ENCODE results near the gene ADAMTS2.

The ADAMTS2 gene

DNA sequence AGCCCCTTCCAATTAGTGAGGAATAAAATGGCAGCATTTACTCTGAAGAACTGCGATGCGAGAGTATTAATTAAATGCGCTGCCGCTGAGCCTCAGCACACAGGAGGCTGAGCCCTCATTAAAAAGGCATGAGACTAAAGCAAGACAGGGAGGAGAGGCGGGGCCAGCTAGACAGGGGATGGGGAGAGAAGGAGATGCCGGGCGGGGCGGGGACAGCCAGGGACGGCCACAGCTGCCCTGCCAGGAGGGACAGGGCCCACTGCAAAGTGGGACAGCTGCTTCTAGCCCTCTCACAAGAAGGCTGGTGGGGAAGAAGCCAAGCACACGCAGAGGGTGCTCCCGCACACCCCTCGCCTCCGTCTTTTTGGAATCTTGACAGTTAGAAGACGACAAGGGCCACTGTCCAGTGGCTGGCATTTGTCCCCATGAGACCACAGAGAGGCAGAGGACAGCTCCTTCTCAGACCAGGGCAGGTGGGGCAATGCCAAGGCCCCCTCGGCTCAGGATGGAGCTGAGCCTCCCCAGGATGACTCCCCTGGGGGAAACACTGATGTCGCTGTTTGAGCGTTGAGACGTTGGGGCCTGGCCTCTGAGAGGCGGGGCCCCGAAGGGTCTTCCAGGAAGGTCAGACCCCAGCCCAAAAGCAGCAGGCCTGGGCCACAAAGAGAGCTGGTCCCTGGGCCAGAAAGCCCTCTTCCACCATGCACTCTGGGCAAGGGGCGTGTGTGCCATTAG, 26.9 kb downstream of the ADAMTS2 start:
- H2BK120ac ChIP-seq (ENCODE audit: insufficient read depth, low read length, poor library complexity) = no peak overlapping the region
- no peak overlapping the region for H3K27ac ChIP-seq (ENCODE audit: low read depth, low read length)
- no peaks in the 10 kb centered on the region for H3K79me2 ChIP-seq (ENCODE audit: control insufficient read depth, insufficient read depth, low read length, poor library complexity)
- H3K9me3 ChIP-seq (ENCODE audit: insufficient read depth, low read depth, low read length) = peaks cover 7% of the 10 kb centered on the region
- peak in 1 of 2 donors; percentile 6 for DNase-seq
- no peak overlapping the region for H2AFZ ChIP-seq (ENCODE audit: insufficient read depth, low read length, poor library complexity)
- peaks cover 6% of the 10 kb centered on the region in 2 experiments for H3K4me1 ChIP-seq (ENCODE audit: control insufficient read depth in 1 of 2, insufficient read depth in 2 of 2, low read length in 2 of 2)
- H3K4ac ChIP-seq (ENCODE audit: low read depth, low read length) = no peak overlapping the region
- no peak overlapping the region for H3K18ac ChIP-seq (ENCODE audit: low read length)
- no peak overlapping the region for H3K4me2 ChIP-seq (ENCODE audit: low read length)
- no peak overlapping the region for H2BK5ac ChIP-seq (ENCODE audit: low read depth, low read length, poor library complexity)
- no peak overlapping the region for H3K4me3 ChIP-seq (ENCODE audit: low read depth, low read length)
- no peak overlapping the region for H2AK5ac ChIP-seq (ENCODE audit: low read length)
- no peak overlapping the region for H3K14ac ChIP-seq (ENCODE audit: low read length)
- H3K27me3 ChIP-seq (ENCODE audit: insufficient read depth, low read length) = no peaks in the 10 kb centered on the region
- H4K12ac ChIP-seq (ENCODE audit: low read depth, low read length) = no peak overlapping the region
- H2BK12ac ChIP-seq (ENCODE audit: low read length) = no peak overlapping the region
- WGBS (ENCODE audit: extremely low coverage, insufficient coverage, insufficient read length) = no CpG with 5 or more reads among the region's 21 CpGs
- H3K23ac ChIP-seq (ENCODE audit: low read length) = no peak overlapping the region
- H3K36me3 ChIP-seq (ENCODE audit: control insufficient read depth in 1 of 2, insufficient read depth in 2 of 2, low read length in 2 of 2) = peaks cover 0 to 2% of the 10 kb centered on the region in 2 experiments
- H3K9ac ChIP-seq (ENCODE audit: low read length) = no peak overlapping the region
- H3K79me1 ChIP-seq (ENCODE audit: low read length) = no peaks in the 10 kb centered on the region
- no peak overlapping the region for H4K8ac ChIP-seq (ENCODE audit: low read depth, low read length)
- H4K91ac ChIP-seq (ENCODE audit: low read depth, low read length) = no peak overlapping the region

- Histone ChIP-seq H2BK12ac (ENCODE audit: low read length) (no peak overlapping the region), H3K4me3 (ENCODE audit: low read depth, low read length) (no peak overlapping the region), H4K12ac (ENCODE audit: low read depth, low read length) (no peak overlapping the region), H3K9ac (ENCODE audit: low read length) (no peak overlapping the region), H4K8ac (ENCODE audit: low read depth, low read length) (no peak overlapping the region), H3K36me3 (ENCODE audit: control insufficient read depth in 1 of 2, insufficient read depth in 2 of 2, low read length in 2 of 2) (peaks cover 0 to 2% of the 10 kb centered on the region in 2 experiments), H3K9me3 (ENCODE audit: insufficient read depth, low read depth, low read length) (peaks cover 8% of the 10 kb centered on the region), H3K4me1 (ENCODE audit: control insufficient read depth in 1 of 2, insufficient read depth in 2 of 2, low read length in 2 of 2) (peaks cover 6% of the 10 kb centered on the region in 2 experiments), H2BK5ac (ENCODE audit: low read depth, low read length, poor library complexity) (no peak overlapping the region), H2AK5ac (ENCODE audit: low read length) (no peak overlapping the region), H3K4me2 (ENCODE audit: low read length) (no peak overlapping the region), H3K27ac (ENCODE audit: low read depth, low read length) (no peak overlapping the region), H4K91ac (ENCODE audit: low read depth, low read length) (no peak overlapping the region), H2BK120ac (ENCODE audit: insufficient read depth, low read length, poor library complexity) (no peak overlapping the region), H2AFZ (ENCODE audit: insufficient read depth, low read length, poor library complexity) (no peak overlapping the region), H3K23ac (ENCODE audit: low read length) (no peak overlapping the region), H3K79me1 (ENCODE audit: low read length) (no peaks in the 10 kb centered on the region), H3K18ac (ENCODE audit: low read length) (no peak overlapping the region), H3K27me3 (ENCODE audit: insufficient read depth, low read length) (no peaks in the 10 kb centered on the region), H3K79me2 (ENCODE audit: control insufficient read depth, insufficient read depth, low read length, poor library complexity) (no peaks in the 10 kb centered on the region), H3K14ac (ENCODE audit: low read length) (no peak overlapping the region), H3K4ac (ENCODE audit: low read depth, low read length) (no peak overlapping the region)
- no CpG with 5 or more reads among the region's 19 CpGs for WGBS (ENCODE audit: extremely low coverage, insufficient coverage, insufficient read length)
- no peak for DNase-seq
These were observed 27.6 kb downstream of the ADAMTS2 start for GRCh38 chr5:179317411-179318220.

DNA sequence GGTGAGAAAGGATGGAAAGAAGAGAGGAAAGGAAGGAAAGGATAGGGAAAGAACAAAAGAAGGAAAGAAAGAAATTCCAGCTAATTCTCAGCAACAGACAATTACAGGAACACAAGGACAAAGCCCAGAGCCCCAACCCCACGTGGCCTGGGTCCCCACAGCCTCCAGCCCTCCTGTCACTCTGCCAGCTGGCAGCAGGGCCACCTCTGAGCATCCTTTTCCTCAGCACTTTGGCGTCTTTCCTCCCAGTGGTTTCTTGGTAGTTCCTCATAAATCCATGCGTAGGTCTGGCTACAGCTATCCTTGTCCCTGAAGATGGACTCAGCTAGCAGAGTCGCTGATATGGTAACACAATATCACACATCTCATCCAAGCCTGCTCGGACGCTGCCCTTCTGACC, 28.3 kb downstream of the ADAMTS2 start:
- Histone ChIP-seq H2AFZ (ENCODE audit: insufficient read depth, low read length, poor library complexity) (no peak overlapping the region), H3K14ac (ENCODE audit: low read length) (no peak overlapping the region), H4K8ac (ENCODE audit: low read depth, low read length) (no peak overlapping the region), H3K4me3 (ENCODE audit: low read depth, low read length) (no peak overlapping the region), H3K18ac (ENCODE audit: low read length) (no peak overlapping the region), H2BK120ac (ENCODE audit: insufficient read depth, low read length, poor library complexity) (no peak overlapping the region), H2BK5ac (ENCODE audit: low read depth, low read length, poor library complexity) (no peak overlapping the region), H3K4ac (ENCODE audit: low read depth, low read length) (no peak overlapping the region), H4K91ac (ENCODE audit: low read depth, low read length) (no peak overlapping the region), H3K4me1 (ENCODE audit: control insufficient read depth in 1 of 2, insufficient read depth in 2 of 2, low read length in 2 of 2) (peaks cover 6% of the 10 kb centered on the region in 2 experiments), H2AK5ac (ENCODE audit: low read length) (no peak overlapping the region), H3K23ac (ENCODE audit: low read length) (no peak overlapping the region), H3K27ac (ENCODE audit: low read depth, low read length) (no peak overlapping the region), H3K27me3 (ENCODE audit: insufficient read depth, low read length) (no peaks in the 10 kb centered on the region), H3K36me3 (ENCODE audit: control insufficient read depth in 1 of 2, insufficient read depth in 2 of 2, low read length in 2 of 2) (peaks cover 0 to 2% of the 10 kb centered on the region in 2 experiments), H3K9ac (ENCODE audit: low read length) (no peak overlapping the region), H3K4me2 (ENCODE audit: low read length) (no peak overlapping the region), H3K9me3 (ENCODE audit: insufficient read depth, low read depth, low read length) (peaks cover 11% of the 10 kb centered on the region), H2BK12ac (ENCODE audit: low read length) (no peak overlapping the region), H3K79me1 (ENCODE audit: low read length) (no peaks in the 10 kb centered on the region), H3K79me2 (ENCODE audit: control insufficient read depth, insufficient read depth, low read length, poor library complexity) (no peaks in the 10 kb centered on the region), H4K12ac (ENCODE audit: low read depth, low read length) (no peak overlapping the region)
- WGBS (ENCODE audit: extremely low coverage, insufficient coverage, insufficient read length) = no CpG with 5 or more reads among the region's 6 CpGs
- DNase-seq = no peak

GRCh38 chr5:179316111-179316551, 29.1 kb downstream of the ADAMTS2 start:
- no peak overlapping the region for H4K91ac ChIP-seq (ENCODE audit: low read depth, low read length)
- H3K27me3 ChIP-seq (ENCODE audit: insufficient read depth, low read length) = no peaks in the 10 kb centered on the region
- H3K79me1 ChIP-seq (ENCODE audit: low read length) = no peaks in the 10 kb centered on the region
- no peak overlapping the region for H3K4me2 ChIP-seq (ENCODE audit: low read length)
- H3K36me3 ChIP-seq (ENCODE audit: control insufficient read depth in 1 of 2, insufficient read depth in 2 of 2, low read length in 2 of 2) = peaks cover 0 to 2% of the 10 kb centered on the region in 2 experiments
- H3K79me2 ChIP-seq (ENCODE audit: control insufficient read depth, insufficient read depth, low read length, poor library complexity) = no peaks in the 10 kb centered on the region
- H3K9ac ChIP-seq (ENCODE audit: low read length) = no peak overlapping the region
- no peak overlapping the region for H4K8ac ChIP-seq (ENCODE audit: low read depth, low read length)
- no peak for DNase-seq
- H2AFZ ChIP-seq (ENCODE audit: insufficient read depth, low read length, poor library complexity) = no peak overlapping the region
- no peak overlapping the region for H2AK5ac ChIP-seq (ENCODE audit: low read length)
- H4K12ac ChIP-seq (ENCODE audit: low read depth, low read length) = no peak overlapping the region
- H2BK12ac ChIP-seq (ENCODE audit: low read length) = no peak overlapping the region
- H2BK120ac ChIP-seq (ENCODE audit: insufficient read depth, low read length, poor library complexity) = no peak overlapping the region
- peaks cover 6 to 7% of the 10 kb centered on the region in 2 experiments for H3K4me1 ChIP-seq (ENCODE audit: control insufficient read depth in 1 of 2, insufficient read depth in 2 of 2, low read length in 2 of 2)
- no peak overlapping the region for H3K4me3 ChIP-seq (ENCODE audit: low read depth, low read length)
- H3K4ac ChIP-seq (ENCODE audit: low read depth, low read length) = no peak overlapping the region
- no peak overlapping the region for H3K27ac ChIP-seq (ENCODE audit: low read depth, low read length)
- WGBS (ENCODE audit: extremely low coverage, insufficient coverage, insufficient read length) = no CpG with 5 or more reads among the region's 7 CpGs
- H3K9me3 ChIP-seq (ENCODE audit: insufficient read depth, low read depth, low read length) = peaks cover 11% of the 10 kb centered on the region
- no peak overlapping the region for H3K14ac ChIP-seq (ENCODE audit: low read length)
- no peak overlapping the region for H2BK5ac ChIP-seq (ENCODE audit: low read depth, low read length, poor library complexity)
- no peak overlapping the region for H3K23ac ChIP-seq (ENCODE audit: low read length)
- H3K18ac ChIP-seq (ENCODE audit: low read length) = no peak overlapping the region
